Measurements from ENCODE around the gene JMJD7. TPM values are rescaled to one million over a fixed set of nuclear protein-coding genes. Genes with fewer than 3 reads are reported as not detected.

JMJD7 gene
- total RNA-seq, 6 experiments from 2014 or later, result 6.0 to 8.6 (median 7.3) TPM

GRCh38 chr15:41806291-41807181, 21.4 kb upstream of the JMJD7 start:
- DNase-seq (no peak), ATAC-seq (peak; percentile 24 to 54 (median 50))
- intact Hi-C loops (cut with DNase I), result loop anchor here in 1 of 2 donors (5.0 kb wide), 1 partner anchor 34 kb away; the partner anchor contains the start of gene MAPKBP1
- no peak overlapping the region for H3K27ac ChIP-seq
- H3K4me3 ChIP-seq, result no peak overlapping the region
- 94% methylated on average over 2 of the region's 10 CpGs for WGBS (ENCODE audit: insufficient coverage, low coverage, low lambda C conversion rate, missing lambda C conversion rate)
- no peaks in the 10 kb centered on the region for H3K27me3 ChIP-seq
- H3K9me3 ChIP-seq, result no peaks in the 10 kb centered on the region
- no peaks in the 10 kb centered on the region for H3K36me3 ChIP-seq
- TF ChIP-seq POLR2A (IDR thresholded peaks at IDR 0.05), result no peak
- TF ChIP-seq, protein P1, sequence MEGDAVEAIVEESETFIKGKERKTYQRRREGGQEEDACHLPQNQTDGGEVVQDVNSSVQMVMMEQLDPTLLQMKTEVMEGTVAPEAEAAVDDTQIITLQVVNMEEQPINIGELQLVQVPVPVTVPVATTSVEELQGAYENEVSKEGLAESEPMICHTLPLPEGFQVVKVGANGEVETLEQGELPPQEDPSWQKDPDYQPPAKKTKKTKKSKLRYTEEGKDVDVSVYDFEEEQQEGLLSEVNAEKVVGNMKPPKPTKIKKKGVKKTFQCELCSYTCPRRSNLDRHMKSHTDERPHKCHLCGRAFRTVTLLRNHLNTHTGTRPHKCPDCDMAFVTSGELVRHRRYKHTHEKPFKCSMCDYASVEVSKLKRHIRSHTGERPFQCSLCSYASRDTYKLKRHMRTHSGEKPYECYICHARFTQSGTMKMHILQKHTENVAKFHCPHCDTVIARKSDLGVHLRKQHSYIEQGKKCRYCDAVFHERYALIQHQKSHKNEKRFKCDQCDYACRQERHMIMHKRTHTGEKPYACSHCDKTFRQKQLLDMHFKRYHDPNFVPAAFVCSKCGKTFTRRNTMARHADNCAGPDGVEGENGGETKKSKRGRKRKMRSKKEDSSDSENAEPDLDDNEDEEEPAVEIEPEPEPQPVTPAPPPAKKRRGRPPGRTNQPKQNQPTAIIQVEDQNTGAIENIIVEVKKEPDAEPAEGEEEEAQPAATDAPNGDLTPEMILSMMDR (IDR thresholded peaks at IDR 0.05), result no peak
- H3K4me1 ChIP-seq, result no peaks in the 10 kb centered on the region

DNA sequence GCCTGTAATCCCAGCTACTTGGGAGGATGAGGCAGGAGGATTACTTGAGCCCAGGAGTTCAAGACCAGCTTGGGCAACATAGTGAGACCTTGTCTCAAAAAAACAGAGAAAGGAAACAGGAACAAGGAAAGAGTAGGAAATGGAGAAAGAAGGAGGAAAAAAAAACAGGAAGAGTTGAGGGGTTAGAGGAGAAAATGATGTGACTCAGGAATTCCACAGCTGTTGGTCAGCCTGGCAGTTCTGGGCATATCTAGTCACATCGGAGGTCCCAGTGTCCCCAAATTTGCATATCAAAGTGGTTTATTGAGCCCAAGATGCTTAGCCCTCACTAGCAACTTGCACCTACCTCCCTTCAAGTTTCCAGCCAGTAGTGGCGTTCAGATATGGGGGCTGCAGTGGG, 18.8 kb upstream of the JMJD7 start:
- intact Hi-C loops (cut with DNase I), result loop anchor here in 1 of 2 donors (5.0 kb wide), 1 partner anchor 37 kb away; the partner anchor contains the start of gene MAPKBP1
- ATAC-seq, result no peak
- H3K4me3 ChIP-seq, result no peak overlapping the region
- H3K27ac ChIP-seq, result no peak overlapping the region
- no peaks in the 10 kb centered on the region for H3K4me1 ChIP-seq
- DNase-seq, result no peak
- peaks cover 0 to 6% (median 0%) of the 10 kb centered on the region in 4 donors for H3K36me3 ChIP-seq
- 67% methylated on average over 1 of the region's 2 CpGs for WGBS (ENCODE audit: insufficient coverage, low coverage, low lambda C conversion rate, missing lambda C conversion rate)
- H3K27me3 ChIP-seq, result no peaks in the 10 kb centered on the region
- no peak for TF ChIP-seq POLR2A (IDR thresholded peaks at IDR 0.05)
- TF ChIP-seq, protein P1 (IDR thresholded peaks at IDR 0.05), result no peak
- H3K9me3 ChIP-seq, result no peaks in the 10 kb centered on the region

DNA sequence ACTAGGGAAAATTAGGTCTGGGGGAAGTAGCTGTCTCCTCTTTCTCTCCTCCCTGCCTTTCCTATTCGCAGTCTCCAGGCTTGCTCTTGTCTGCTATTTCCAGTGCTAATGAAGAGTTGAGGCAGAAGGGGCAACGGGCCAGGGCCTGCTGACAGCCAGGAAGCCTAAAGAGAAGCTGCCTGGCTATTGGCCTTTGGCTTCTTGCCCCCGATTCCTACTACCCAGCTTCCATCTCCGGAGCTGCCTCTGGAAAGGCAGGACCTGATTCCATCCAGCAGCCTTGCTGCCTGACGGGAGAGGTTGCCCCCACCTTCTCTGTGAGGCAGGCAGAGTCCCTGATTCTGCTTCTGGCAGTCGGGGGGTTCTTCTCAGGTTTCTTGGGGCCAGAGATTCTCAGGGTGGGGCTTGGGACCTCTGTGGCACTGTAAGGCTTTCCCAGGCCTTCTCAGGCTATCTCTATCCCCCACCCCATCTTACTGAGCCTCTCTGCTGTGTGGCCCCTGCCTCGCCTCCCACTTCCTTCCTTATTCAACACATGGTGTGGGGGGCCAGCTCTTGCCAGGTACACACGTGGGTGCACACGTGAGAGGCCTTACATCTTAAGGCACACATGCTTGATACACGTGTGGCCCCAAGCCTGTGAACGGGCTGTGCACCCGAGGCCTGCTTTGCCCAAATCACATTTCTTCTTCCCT, 18.2 kb upstream of the JMJD7 start:
- no peaks in the 10 kb centered on the region for H3K9me3 ChIP-seq
- intact Hi-C loops (cut with DNase I), result loop anchor here (5.0 kb wide), 2 partner anchors 32 to 37 kb away; partner anchors contain the start of gene MAPKBP1 (in 1 of the 2)
- peaks cover 0 to 6% (median 0%) of the 10 kb centered on the region in 4 donors for H3K36me3 ChIP-seq
- DNase-seq (no peak), ATAC-seq (no peak)
- no peak overlapping the region for H3K4me3 ChIP-seq
- no peaks in the 10 kb centered on the region for H3K27me3 ChIP-seq
- 62% methylated on average over 7 of the region's 12 CpGs for WGBS (ENCODE audit: insufficient coverage, low coverage, low lambda C conversion rate, missing lambda C conversion rate)
- H3K27ac ChIP-seq, result no peak overlapping the region
- no peak for TF ChIP-seq POLR2A (IDR thresholded peaks at IDR 0.05)
- TF ChIP-seq, protein P1 (IDR thresholded peaks at IDR 0.05), result no peak
- no peaks in the 10 kb centered on the region for H3K4me1 ChIP-seq

DNA sequence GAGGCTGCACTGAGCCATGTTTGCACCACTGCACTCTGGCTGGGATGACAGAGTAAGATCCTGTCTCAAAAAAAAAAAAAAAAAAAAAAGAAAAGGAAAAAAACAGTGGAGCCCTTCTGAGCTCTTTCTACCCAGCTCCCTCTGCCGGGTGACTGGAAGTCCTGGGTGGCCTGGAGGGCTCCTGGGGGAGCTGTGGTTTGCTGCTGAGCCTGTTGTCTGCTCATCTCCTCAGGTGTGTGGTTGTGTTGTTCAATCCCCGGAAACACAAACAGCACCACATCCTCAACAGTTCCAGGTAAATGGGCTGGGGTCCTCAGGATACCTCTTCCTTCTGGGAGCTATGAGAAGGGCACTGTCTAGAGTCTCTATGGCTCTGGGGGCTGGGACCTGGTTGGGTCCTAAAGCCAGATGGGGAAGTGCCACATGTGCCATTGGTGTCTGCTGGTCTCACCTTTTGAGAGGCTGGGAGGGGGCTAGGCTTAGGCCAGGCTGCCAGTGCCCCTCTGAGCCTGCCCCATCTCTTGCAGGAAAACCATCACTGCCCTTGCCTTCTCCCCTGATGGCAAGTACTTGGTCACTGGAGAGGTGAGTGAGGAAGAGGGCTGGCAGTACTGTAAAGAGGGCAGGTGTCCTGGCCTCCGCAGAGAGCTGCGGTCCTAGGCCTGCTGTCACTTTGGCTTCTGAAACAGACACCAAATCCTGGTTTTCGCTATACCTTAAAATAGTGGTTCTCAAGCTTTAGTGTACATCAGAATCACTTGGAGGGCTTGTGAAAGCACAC, 17.1 kb upstream of the JMJD7 start:
- ATAC-seq, result peak in 1 of 4 donors; percentile 16

More for the DNA sequence above, 17.1 kb upstream of the JMJD7 start:
- Histone ChIP-seq H3K4me1 (no peaks in the 10 kb centered on the region), H3K36me3 (peaks cover 0 to 6% (median 1%) of the 10 kb centered on the region in 4 donors), H3K9me3 (no peaks in the 10 kb centered on the region), H3K27ac (no peak overlapping the region), H3K4me3 (no peak overlapping the region), H3K27me3 (no peaks in the 10 kb centered on the region)
- no peak for TF ChIP-seq POLR2A (IDR thresholded peaks at IDR 0.05)
- TF ChIP-seq, protein P1 (IDR thresholded peaks at IDR 0.05), result no peak
- WGBS (ENCODE audit: insufficient coverage, low coverage, low lambda C conversion rate, missing lambda C conversion rate), result 88% methylated on average over 4 of the region's 5 CpGs
- intact Hi-C loops (cut with DNase I), result loop anchor here in 1 of 2 donors (5.0 kb wide), 1 partner anchor 34 kb away; no protein-coding TSS in a partner anchor
- no peak for DNase-seq
